Measurements from ENCODE around the gene FRMD6.

Gene FRMD6

DNA sequence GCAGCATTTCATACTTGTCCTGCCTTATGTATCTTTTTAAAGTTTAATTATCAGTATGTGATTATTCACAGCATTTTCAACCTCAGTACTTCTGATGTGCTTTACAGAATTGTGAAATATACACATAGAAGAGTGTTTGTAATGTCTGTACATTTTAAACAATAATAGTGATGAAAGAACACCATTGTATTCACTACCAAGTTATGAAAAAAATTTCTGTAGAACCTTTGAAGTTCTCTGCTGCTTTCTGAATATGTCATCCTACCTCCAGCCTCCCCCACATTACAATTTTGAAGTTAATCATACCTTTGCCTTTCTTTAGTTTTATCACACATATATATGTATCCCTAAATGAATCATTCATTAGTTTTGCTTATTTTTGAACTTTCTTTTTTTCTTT, 24.8 kb downstream of the FRMD6 start:
- Mint-ChIP-seq H3K27ac (no peak overlapping the region), H3K27me3 (peaks cover 2% of the 10 kb centered on the region), H3K36me3 (no peaks in the 10 kb centered on the region), H3K9me3 (no peaks in the 10 kb centered on the region), H3K4me1 (peaks cover 12% of the 10 kb centered on the region), H3K4me3 (no peak overlapping the region)

DNA sequence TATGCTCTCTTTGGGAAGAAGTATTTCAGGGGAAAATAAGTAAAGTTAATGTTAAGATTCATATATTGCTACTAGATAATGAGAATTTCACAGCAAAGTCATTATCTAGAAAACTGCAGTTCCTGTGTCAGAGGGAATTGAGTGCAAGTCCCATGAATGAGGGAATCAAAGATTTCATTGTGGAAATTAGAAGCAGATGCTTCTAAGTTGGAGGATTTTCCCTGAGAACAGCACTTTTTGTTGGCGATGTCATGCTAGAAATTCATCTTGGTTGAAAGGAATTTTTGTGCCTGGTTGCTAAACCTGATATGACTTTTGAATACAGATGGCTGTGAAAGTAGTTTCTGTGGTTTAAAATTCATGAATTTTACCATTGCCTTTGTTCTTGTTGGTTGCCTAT, 25.6 kb downstream of the FRMD6 start:
- Mint-ChIP-seq H3K4me1 (peaks cover 12% of the 10 kb centered on the region), H3K4me3 (no peak overlapping the region), H3K27me3 (no peaks in the 10 kb centered on the region), H3K36me3 (no peaks in the 10 kb centered on the region), H3K27ac (no peak overlapping the region), H3K9me3 (no peaks in the 10 kb centered on the region)

DNA sequence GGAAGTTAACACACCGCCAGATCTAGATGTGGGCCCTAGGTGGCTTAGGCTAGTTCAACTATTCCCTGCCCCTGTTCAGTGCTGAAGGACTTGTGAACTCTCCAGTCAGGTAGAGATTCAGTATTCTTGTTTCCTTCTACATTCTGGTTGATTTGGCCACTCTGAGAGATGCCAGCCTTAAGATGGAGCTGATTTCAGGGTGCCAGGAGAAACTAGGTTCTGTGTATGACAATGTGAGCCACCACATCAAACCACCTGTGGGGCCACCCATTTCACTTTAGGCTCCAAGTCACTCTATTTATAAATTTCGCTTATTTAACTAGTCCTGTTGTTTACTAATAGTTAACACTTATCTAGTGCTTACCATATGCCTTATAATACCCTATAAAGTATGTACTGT, 26.0 kb downstream of the FRMD6 start:
- Mint-ChIP-seq H3K4me3 (no peak overlapping the region), H3K36me3 (no peaks in the 10 kb centered on the region), H3K4me1 (peaks cover 12% of the 10 kb centered on the region), H3K9me3 (no peaks in the 10 kb centered on the region), H3K27ac (no peak overlapping the region), H3K27me3 (no peaks in the 10 kb centered on the region)

DNA sequence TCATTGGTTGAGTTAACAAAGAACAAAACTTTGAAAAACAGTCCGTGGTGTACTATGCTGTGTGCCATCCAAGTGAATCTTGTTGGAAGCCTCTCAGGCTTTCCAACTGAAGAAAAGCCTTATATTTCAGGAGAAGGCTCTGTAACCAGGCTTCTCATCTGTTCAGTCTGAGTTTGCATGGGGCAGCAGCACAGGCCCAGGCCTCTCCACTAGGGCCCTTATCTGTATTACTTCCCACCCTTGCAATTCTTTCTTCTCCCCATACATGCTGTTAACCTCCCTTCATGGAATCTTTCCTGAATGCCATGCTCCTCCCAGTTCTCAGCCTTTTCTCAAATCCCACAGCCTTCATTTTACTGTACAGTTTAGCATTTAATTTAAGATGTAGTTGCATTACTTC, 28.3 kb downstream of the FRMD6 start:
- Mint-ChIP-seq H3K4me1 (peaks cover 12% of the 10 kb centered on the region), H3K9me3 (no peaks in the 10 kb centered on the region), H3K4me3 (no peak overlapping the region), H3K27me3 (no peaks in the 10 kb centered on the region), H3K27ac (peak overlapping the region; percentile 75), H3K36me3 (no peaks in the 10 kb centered on the region)

DNA sequence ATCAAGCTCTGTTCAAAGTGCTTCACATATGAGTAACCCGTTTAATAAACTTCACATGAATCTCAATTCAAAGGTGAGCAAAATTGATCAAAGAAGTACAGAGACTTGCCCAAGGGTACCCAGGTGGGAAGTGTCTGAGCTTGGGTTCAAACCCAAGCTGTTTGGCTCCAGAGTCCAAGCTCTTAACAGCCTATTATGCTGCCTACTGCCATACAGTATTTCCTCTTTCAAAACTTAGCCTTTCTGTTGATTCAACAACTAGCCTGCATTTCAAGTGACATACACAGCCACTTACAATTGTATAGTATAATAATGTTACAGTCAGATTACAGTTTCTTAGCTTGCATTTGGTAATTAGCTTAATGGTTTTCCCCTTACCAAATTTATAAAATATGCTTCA, 29.7 kb downstream of the FRMD6 start:
- H3K4me3 Mint-ChIP-seq, result no peak overlapping the region
- no peaks in the 10 kb centered on the region for H3K27me3 Mint-ChIP-seq
- peaks cover 12% of the 10 kb centered on the region for H3K4me1 Mint-ChIP-seq
- no peaks in the 10 kb centered on the region for H3K36me3 Mint-ChIP-seq
- H3K27ac Mint-ChIP-seq, result no peak overlapping the region
- no peaks in the 10 kb centered on the region for H3K9me3 Mint-ChIP-seq

DNA sequence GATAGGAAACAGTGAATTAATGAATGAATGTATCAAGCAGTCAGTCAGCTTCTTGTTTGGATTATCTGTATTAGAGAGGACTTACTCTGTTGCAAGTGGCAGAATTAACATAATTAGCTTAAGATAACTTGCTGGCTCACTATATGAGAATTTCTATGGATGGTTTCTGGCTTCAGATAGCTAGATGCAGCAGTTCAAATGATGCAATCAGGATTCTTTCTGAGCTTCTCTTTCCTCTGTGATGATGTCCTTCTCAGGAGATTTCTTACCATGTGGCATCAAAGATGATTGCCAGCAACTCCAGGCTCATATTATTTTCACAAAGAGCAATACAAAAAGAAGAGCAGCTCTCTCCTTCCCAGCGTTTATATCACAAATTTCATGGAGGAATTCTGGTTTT, 30.7 kb downstream of the FRMD6 start:
- H3K4me1 Mint-ChIP-seq, result peaks cover 6% of the 10 kb centered on the region

DNA sequence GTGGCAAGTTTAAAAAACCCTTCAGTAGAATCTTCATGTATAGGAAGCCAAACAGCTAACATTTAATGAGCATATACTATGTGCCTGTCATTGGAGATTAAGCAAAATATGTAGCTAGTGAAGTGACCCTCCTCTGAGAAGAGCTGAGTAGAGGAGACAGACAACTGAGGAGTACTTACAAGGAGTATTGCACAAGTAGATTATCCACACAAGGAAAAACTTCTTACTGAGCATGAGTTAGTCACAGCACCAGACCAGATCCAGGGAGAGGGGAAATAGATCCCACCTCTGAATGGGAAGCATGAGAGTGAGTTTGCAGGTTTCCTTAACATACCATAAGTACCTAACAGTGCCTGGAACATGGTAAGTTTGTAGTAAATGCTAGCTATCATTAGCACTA, 33.0 kb downstream of the FRMD6 start:
- H3K27me3 Mint-ChIP-seq, result no peaks in the 10 kb centered on the region
- H3K4me1 Mint-ChIP-seq, result no peaks in the 10 kb centered on the region
- H3K27ac Mint-ChIP-seq, result no peak overlapping the region
- H3K4me3 Mint-ChIP-seq, result no peak overlapping the region
- H3K36me3 Mint-ChIP-seq, result no peaks in the 10 kb centered on the region
- H3K9me3 Mint-ChIP-seq, result no peaks in the 10 kb centered on the region

More for the DNA sequence above, 30.7 kb downstream of the FRMD6 start:
- no peak overlapping the region for H3K4me3 Mint-ChIP-seq
- H3K27ac Mint-ChIP-seq, result no peak overlapping the region
- H3K27me3 Mint-ChIP-seq, result no peaks in the 10 kb centered on the region
- no peaks in the 10 kb centered on the region for H3K9me3 Mint-ChIP-seq
- H3K36me3 Mint-ChIP-seq, result no peaks in the 10 kb centered on the region

DNA sequence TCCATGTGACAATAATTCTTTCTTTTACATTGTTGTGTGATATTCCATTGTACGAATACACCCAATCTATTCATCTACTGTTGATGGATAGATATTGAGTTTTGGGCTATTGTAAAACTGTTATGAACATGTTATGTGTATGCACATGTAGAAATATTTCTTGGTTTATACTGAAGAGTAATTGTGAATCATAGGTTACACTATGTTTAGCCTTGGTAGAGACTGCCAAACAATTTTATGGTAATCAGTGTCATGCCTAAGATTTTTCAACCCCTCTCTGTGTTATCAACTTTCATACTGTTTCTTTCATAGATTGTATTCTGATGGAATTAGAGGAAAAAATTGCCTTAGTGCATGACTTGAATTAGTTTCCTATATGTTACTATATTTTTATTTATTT, 39.5 kb downstream of the FRMD6 start:
- Mint-ChIP-seq H3K4me3 (no peak overlapping the region), H3K4me1 (no peaks in the 10 kb centered on the region), H3K27ac (no peak overlapping the region), H3K9me3 (no peaks in the 10 kb centered on the region), H3K27me3 (no peaks in the 10 kb centered on the region), H3K36me3 (peaks cover 1% of the 10 kb centered on the region)

DNA sequence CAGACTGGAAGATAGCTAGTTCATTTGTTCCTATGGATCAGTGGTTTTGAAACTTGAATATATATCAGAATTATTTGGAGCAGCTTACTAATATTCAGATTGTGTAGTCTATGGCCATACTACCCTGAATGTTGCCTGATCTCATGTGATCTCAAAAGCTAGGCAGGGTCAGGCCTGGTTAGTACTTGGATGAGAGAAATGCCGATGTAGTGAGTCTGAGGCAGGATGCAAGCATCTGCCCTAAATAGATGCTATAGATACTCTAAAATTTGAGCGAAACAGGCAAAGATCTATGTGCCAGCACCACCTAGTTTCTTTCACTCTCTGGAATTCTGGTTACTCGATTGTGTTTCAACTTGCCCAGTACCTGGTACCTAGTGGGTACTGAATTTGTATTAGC, 40.9 kb downstream of the FRMD6 start:
- Mint-ChIP-seq H3K27me3 (no peaks in the 10 kb centered on the region), H3K4me3 (no peak overlapping the region), H3K4me1 (no peaks in the 10 kb centered on the region), H3K9me3 (no peaks in the 10 kb centered on the region), H3K27ac (no peak overlapping the region), H3K36me3 (peaks cover 1% of the 10 kb centered on the region)

DNA sequence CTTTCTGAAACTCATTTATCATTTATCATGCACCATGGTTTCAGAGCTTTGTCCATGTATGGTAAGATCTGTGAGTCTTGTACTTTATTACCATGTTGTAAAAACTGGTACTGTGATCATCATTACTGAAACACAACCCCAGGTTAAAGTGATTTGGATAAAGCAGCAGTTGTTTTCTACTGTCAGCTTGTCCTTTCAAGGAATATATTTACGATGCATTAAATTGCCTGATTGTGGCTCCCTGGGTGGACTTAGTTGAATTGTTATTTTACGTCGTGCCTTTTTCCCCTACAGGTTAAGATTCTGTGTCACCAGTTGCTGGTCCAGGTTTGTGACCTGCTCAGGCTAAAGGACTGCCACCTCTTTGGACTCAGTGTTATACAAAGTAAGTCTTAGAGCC, 46.1 kb downstream of the FRMD6 start:
- Mint-ChIP-seq H3K27ac (no peak overlapping the region), H3K27me3 (no peaks in the 10 kb centered on the region), H3K4me3 (no peak overlapping the region)

DNA sequence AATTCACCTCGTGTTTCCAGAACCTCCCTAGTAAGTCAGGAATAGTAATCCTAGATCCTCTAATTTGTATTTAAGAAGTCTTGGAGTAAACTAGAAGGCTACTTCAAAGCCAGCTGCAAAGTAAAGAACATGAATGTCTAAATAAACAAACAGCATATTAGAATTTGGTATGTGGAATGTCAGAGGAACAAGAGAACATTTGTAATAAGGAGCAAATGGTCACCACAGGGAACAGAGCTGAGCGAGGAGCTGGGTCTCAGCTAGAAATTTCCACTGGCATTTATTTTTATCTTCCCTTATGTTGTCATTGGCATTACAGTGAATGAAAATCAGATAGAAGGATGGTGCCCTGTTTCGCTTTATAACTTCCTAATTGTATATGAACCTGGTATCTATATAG, 50.2 kb downstream of the FRMD6 start:
- Mint-ChIP-seq H3K27ac (no peak overlapping the region), H3K27me3 (no peaks in the 10 kb centered on the region), H3K4me3 (no peak overlapping the region), H3K36me3 (no peaks in the 10 kb centered on the region), H3K4me1 (no peaks in the 10 kb centered on the region), H3K9me3 (no peaks in the 10 kb centered on the region)

More for the DNA sequence above, 46.1 kb downstream of the FRMD6 start:
- H3K4me1 Mint-ChIP-seq, result no peaks in the 10 kb centered on the region
- no peaks in the 10 kb centered on the region for H3K9me3 Mint-ChIP-seq
- no peaks in the 10 kb centered on the region for H3K36me3 Mint-ChIP-seq

DNA sequence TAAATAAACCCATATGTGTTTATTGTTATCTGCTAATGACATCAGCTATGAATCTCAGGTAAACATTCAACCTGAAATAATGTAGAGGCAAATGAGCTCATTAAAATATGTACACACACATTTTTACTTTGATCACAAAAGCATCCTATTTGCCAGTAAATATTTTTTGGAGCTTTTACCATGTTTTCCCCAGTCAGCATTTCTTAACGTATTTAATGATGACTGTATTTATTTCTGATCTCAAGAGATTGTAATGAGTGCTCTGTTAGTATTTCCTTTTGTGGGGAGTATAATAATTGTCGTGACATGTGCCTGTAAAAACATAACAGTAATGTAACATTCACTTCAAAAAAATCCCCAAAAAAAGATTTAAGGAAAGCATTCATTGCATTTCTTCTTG, 52.1 kb downstream of the FRMD6 start:
- H3K36me3 Mint-ChIP-seq, result no peaks in the 10 kb centered on the region
- no peaks in the 10 kb centered on the region for H3K27me3 Mint-ChIP-seq
- H3K9me3 Mint-ChIP-seq, result no peaks in the 10 kb centered on the region
- no peak overlapping the region for H3K27ac Mint-ChIP-seq
- no peak overlapping the region for H3K4me3 Mint-ChIP-seq
- H3K4me1 Mint-ChIP-seq, result no peaks in the 10 kb centered on the region

DNA sequence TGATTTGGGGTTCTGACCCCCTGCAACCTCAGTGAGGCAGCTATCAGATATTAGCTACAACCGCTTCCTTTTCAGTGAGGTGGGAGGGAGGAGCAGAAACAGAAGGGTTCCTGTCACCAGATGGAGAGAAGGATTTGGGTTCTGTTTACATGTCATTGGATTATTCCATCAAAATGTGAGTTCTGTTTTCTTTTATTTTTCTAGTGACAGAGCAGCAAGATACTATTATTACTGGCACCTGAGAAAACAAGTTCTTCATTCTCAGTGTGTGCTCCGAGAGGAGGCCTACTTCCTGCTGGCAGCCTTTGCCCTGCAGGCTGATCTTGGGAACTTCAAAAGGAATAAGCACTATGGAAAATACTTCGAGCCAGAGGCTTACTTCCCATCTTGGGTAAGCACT, 52.8 kb downstream of the FRMD6 start:
- H3K4me3 Mint-ChIP-seq, result no peak overlapping the region
- no peak overlapping the region for H3K27ac Mint-ChIP-seq
- H3K9me3 Mint-ChIP-seq, result no peaks in the 10 kb centered on the region
- H3K4me1 Mint-ChIP-seq, result no peaks in the 10 kb centered on the region
- no peaks in the 10 kb centered on the region for H3K27me3 Mint-ChIP-seq
- H3K36me3 Mint-ChIP-seq, result no peaks in the 10 kb centered on the region

DNA sequence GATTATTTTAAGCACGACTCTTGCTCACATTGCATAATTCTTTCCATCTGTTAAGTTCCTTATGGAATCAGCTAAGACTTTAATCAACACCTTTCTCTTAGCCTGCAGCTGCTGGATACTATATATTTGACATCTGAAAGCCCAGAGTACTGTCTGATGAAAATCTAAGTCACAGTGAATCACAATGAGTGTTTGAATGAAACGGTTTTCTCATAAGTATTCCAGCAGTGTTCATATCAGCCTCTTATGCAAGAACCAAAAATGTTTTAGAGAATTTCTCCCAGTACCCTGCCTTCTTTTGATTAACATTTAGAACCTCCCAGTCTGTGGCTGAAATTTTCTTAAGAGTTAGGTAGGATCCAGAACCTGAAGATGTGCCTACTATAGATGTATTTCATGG, 55.6 kb downstream of the FRMD6 start:
- Mint-ChIP-seq H3K9me3 (no peaks in the 10 kb centered on the region), H3K27ac (no peak overlapping the region), H3K27me3 (no peaks in the 10 kb centered on the region)

DNA sequence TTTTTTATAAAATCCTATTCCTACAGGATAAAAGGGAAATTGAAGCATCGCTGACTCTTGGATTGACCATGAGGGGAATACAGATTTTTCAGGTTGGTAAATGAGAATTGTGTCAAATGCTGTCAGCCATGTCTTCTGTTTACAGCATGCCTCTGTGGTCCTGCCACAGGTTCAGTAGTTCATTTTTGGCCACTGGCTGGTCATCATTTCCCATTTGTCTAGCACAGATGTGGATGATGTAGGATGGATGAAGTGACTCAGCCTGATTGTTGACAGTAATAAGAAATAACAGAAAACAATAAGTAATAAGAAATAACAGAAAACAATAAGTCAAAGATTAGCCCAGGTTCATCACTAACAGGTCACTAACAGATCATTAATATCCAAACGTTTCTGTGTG, 59.8 kb downstream of the FRMD6 start:
- H3K27me3 Mint-ChIP-seq, result no peaks in the 10 kb centered on the region
- no peaks in the 10 kb centered on the region for H3K9me3 Mint-ChIP-seq
- H3K4me1 Mint-ChIP-seq, result no peaks in the 10 kb centered on the region
- no peaks in the 10 kb centered on the region for H3K36me3 Mint-ChIP-seq
- no peak overlapping the region for H3K27ac Mint-ChIP-seq
- no peak overlapping the region for H3K4me3 Mint-ChIP-seq

More for the DNA sequence above, 55.6 kb downstream of the FRMD6 start:
- H3K4me3 Mint-ChIP-seq, result no peak overlapping the region
- H3K36me3 Mint-ChIP-seq, result no peaks in the 10 kb centered on the region
- no peaks in the 10 kb centered on the region for H3K4me1 Mint-ChIP-seq

DNA sequence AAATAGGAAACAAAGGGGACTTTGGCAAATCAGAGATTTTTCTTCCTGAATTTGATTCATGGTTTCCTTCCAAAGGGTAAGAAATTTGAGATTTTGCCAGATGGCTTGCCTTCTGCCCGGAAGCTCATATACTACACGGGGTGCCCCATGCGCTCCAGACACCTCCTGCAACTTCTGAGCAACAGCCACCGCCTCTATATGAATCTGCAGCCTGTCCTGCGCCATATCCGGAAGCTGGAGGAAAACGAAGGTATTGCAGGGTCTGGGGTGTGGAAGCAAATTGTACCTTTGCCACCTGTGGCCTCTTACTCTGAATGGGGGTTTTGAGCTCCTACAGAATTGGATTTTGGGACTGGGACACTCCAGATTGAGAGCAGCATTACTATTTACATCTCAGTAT, 63.5 kb downstream of the FRMD6 start:
- H3K4me1 Mint-ChIP-seq, result no peaks in the 10 kb centered on the region
- H3K27ac Mint-ChIP-seq, result no peak overlapping the region
- H3K36me3 Mint-ChIP-seq, result peaks cover 1% of the 10 kb centered on the region
- H3K4me3 Mint-ChIP-seq, result no peak overlapping the region
- H3K27me3 Mint-ChIP-seq, result no peaks in the 10 kb centered on the region
- no peaks in the 10 kb centered on the region for H3K9me3 Mint-ChIP-seq

DNA sequence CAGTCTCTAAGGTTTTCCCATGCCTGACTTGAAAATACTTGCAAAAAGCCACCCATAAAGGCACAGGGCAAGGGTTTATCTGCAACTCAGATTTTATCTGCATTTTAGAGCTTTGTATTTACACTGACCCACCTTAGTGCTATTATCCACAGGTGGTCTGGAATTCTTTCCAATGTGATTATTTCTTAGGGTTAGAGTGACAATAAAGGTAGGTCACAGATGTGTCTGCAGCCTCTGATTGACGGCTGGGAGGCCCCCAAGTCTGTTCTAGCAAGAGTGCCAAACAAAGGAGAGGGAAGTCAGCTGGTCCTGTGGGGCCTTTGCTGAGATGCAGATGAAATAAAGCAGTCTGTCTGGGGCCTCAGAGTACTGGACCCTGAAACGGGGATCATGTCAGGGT, 64.0 kb downstream of the FRMD6 start:
- peaks cover 1% of the 10 kb centered on the region for H3K36me3 Mint-ChIP-seq
- H3K9me3 Mint-ChIP-seq, result no peaks in the 10 kb centered on the region
- H3K27me3 Mint-ChIP-seq, result no peaks in the 10 kb centered on the region
- H3K27ac Mint-ChIP-seq, result no peak overlapping the region
- H3K4me3 Mint-ChIP-seq, result no peak overlapping the region
- H3K4me1 Mint-ChIP-seq, result no peaks in the 10 kb centered on the region

DNA sequence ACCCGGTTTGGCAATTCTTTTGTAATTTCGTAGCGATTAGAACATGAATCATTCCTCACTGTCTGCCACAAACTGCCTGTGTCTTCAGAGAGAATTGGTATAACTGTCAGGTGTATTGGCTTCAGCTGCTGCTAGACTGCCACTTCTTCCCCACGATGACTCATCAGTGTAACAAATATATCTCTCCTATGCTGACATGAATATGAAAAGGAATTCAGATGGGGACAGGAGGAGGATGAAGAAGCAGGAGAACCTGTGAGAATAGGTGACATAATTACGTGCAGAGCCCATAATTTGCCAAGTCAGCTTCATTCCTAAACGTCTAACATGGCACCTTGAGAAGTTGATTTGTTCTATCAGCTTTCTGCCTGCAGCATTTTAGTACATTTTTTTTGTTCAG, 64.9 kb downstream of the FRMD6 start:
- Mint-ChIP-seq H3K27me3 (no peaks in the 10 kb centered on the region), H3K27ac (no peak overlapping the region), H3K9me3 (no peaks in the 10 kb centered on the region), H3K36me3 (peaks cover 1% of the 10 kb centered on the region), H3K4me3 (no peak overlapping the region), H3K4me1 (no peaks in the 10 kb centered on the region)
